ENCODE data around the gene GJB2.
A peak's percentile ranks its signal among the peaks of the same experiment; 100 is the strongest.

GJB2 gene

GRCh38 chr13:20192836-20193161, at the start of gene GJB2:
Gene GJB2, minus strand, starts transcription at chr13:20192938. Its CDS starts 3,357 bp downstream, at chr13:20189581.
- no peak within 1 kb of the TSS for H3K27ac ChIP-seq (ENCODE audit: low read length)
- peaks cover 36% of the 10 kb centered on the region for H3K27me3 ChIP-seq (ENCODE audit: low read depth, low read length)
- peak within 1 kb of the TSS; percentile 57 to 69 for H3K4me3 ChIP-seq (ENCODE audit: low read depth in 1 of 2, low read length in 2 of 2)

DNA sequence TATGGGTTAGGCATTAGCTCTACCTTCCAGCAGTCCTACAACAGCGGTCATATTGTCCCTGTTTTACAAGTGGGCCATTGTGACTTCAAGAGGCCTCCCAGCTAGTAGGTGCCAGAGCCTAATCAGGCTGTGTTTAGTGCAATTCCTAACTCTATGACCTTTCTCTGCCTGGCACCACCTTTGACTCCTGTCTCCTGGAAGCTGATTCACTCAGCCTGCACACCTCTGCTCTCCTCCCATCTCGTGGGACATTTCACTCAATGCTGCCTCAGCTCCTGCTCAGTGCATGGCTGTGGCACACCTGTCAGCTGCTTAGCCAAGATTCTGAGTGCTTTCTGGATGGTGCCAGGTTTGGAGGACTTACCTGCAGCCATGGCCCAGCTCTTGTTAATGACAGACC, 48.9 kb upstream of the GJB2 start:
- Histone ChIP-seq H3K4me3 (ENCODE audit: low read depth in 1 of 2, low read length in 2 of 2) (no peak overlapping the region), H3K4me1 (ENCODE audit: control insufficient read depth in 1 of 2, insufficient read depth in 2 of 2, low read length in 2 of 2) (no peaks in the 10 kb centered on the region), H3K36me3 (ENCODE audit: control insufficient read depth in 1 of 2, insufficient read depth in 2 of 2, low read length in 2 of 2) (no peaks in the 10 kb centered on the region), H3K27me3 (ENCODE audit: low read depth, low read length) (no peaks in the 10 kb centered on the region), H3K9me3 (ENCODE audit: control insufficient read depth in 1 of 2, low read length in 2 of 2) (no peaks in the 10 kb centered on the region), H3K27ac (ENCODE audit: low read length) (no peak overlapping the region)

More at GRCh38 chr13:20192836-20193161, at the start of gene GJB2:
- Histone ChIP-seq H3K4me1 (ENCODE audit: control insufficient read depth in 1 of 2, insufficient read depth in 2 of 2, low read length in 2 of 2) (peaks cover 3 to 27% of the 10 kb centered on the region in 2 donors), H3K36me3 (ENCODE audit: control insufficient read depth in 1 of 2, insufficient read depth in 2 of 2, low read length in 2 of 2) (no peaks in the 10 kb centered on the region), H3K9me3 (ENCODE audit: control insufficient read depth in 1 of 2, low read length in 2 of 2) (no peaks in the 10 kb centered on the region)

DNA sequence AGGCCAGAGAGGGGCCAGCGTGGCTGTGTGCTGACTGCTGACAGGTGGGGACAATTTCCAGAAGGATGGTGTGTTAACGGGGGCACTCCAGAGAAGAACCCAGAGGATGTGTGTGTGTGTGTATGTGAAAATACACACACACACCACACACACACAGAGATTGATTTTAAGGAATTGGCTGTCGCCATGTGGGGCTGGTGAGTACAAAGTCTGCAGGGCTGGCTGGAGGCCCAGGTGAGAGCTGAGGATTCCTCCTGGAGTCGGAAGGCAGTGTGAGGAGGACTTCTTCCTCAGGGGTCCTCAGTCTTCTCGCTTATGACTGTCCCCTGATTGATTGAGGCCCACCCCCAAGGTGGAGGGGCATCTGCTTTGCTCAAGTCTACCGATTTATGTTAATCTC, 47.0 kb upstream of the GJB2 start:
- Histone ChIP-seq H3K27ac (ENCODE audit: low read length) (no peak overlapping the region), H3K27me3 (ENCODE audit: low read depth, low read length) (no peaks in the 10 kb centered on the region), H3K4me3 (ENCODE audit: low read depth in 1 of 2, low read length in 2 of 2) (no peak overlapping the region), H3K36me3 (ENCODE audit: control insufficient read depth in 1 of 2, insufficient read depth in 2 of 2, low read length in 2 of 2) (no peaks in the 10 kb centered on the region), H3K4me1 (ENCODE audit: control insufficient read depth in 1 of 2, insufficient read depth in 2 of 2, low read length in 2 of 2) (no peaks in the 10 kb centered on the region), H3K9me3 (ENCODE audit: control insufficient read depth in 1 of 2, low read length in 2 of 2) (no peaks in the 10 kb centered on the region)

DNA sequence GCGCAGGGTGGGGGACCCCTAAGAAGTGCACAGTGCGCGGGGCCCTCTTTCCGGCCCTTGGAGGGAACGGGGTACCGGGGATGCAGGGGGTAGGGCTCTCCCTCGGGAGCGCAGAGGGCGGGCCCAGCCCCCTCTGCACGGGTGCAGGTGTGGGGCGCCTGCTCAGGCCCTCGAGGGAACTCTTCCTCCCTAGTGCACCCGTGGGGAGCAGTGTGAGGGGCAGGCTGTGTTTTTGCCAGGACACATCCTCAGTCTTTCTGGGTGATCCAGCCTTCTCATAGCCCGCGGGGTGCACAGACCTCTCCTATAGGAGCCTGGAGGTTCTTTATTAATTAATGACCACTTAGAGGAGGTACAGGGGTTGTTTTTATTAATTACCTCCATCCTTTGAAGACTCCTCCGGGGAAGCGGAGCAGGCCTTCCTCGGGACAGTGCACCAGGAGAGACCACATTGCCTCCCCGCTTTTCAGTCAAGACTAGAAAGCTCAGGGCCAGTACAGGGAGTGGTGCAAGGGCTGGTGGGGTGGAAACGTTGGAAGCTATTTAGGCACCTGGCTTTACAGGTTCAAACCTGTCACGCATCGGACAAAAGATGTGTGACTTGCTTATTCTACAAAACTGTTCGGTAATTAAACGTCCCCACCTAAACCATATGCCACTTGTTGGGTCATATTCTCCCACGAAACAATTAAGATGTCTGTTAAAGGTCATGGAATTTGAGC, 40.0 kb upstream of the GJB2 start:
- Histone ChIP-seq H3K27me3 (ENCODE audit: low read depth, low read length) (peaks cover 19% of the 10 kb centered on the region), H3K27ac (ENCODE audit: low read length) (no peak overlapping the region), H3K9me3 (ENCODE audit: control insufficient read depth in 1 of 2, low read length in 2 of 2) (no peaks in the 10 kb centered on the region), H3K36me3 (ENCODE audit: control insufficient read depth in 1 of 2, insufficient read depth in 2 of 2, low read length in 2 of 2) (no peaks in the 10 kb centered on the region), H3K4me1 (ENCODE audit: control insufficient read depth in 1 of 2, insufficient read depth in 2 of 2, low read length in 2 of 2) (peaks cover 0 to 9% of the 10 kb centered on the region in 2 donors), H3K4me3 (ENCODE audit: low read depth in 1 of 2, low read length in 2 of 2) (peak overlapping the region in 1 of 2 donors; percentile 52)

GRCh38 chr13:20231839-20232555, 39.3 kb upstream of the GJB2 start, which contains the start of gene GJB6:
Gene GJB6, minus strand, starts transcription at chr13:20232319. Its CDS starts 8,839 bp downstream, at chr13:20223480.
- Histone ChIP-seq H3K27ac (ENCODE audit: low read length) (no peak within 1 kb of the TSS), H3K27me3 (ENCODE audit: low read depth, low read length) (peaks cover 19% of the 10 kb centered on the region), H3K9me3 (ENCODE audit: control insufficient read depth in 1 of 2, low read length in 2 of 2) (no peaks in the 10 kb centered on the region), H3K4me1 (ENCODE audit: control insufficient read depth in 1 of 2, insufficient read depth in 2 of 2, low read length in 2 of 2) (peaks cover 0 to 9% of the 10 kb centered on the region in 2 donors), H3K4me3 (ENCODE audit: low read depth in 1 of 2, low read length in 2 of 2) (peak within 1 kb of the TSS in 1 of 2 donors; percentile 52), H3K36me3 (ENCODE audit: control insufficient read depth in 1 of 2, insufficient read depth in 2 of 2, low read length in 2 of 2) (no peaks in the 10 kb centered on the region)

DNA sequence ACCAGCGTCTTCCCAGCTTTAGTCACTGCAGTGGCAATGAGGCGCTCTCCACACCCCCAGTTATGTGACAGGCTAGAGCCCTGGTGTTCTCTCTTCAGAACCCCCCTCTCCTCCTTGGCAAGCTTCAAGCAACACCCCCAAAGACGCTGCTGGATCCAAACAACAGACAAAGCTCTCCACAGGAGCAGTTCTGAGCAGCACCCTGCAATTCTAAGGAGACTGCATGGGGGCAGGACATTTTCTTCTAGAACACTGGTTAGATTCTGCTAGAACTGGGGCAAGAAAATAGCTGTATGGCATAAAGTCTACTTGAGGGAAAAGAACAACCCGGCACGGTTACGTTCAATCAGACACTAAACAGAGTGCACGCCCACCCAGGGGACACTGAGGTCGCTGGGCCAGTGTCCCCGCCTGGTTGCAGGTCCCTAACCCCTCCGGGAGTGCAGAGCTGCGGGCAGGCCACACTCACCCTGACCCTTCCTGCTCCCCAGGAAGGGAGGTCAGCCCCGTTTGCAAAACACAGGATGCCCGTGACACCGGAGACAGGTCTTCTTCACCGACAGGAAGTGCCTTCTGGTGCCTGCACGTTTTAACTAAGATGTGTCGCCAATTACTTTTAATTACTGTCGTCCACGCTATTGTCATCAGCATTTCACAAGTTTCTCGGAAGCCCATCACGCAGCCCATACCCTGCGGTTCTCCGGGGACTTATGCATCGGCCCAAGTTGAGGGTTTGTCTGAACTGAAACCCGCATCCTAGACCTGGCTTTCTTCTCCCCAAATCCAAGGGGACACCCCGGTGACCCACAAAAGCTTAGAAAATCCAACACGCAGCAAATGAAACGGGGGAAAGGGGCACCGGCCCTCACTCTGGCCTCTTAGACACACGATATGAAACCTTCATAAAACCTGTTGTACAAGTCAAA, 38.4 kb upstream of the GJB2 start:
- H3K9me3 ChIP-seq (ENCODE audit: control insufficient read depth in 1 of 2, low read length in 2 of 2): no peaks in the 10 kb centered on the region
- peak overlapping the region in 1 of 2 donors; percentile 52 for H3K4me3 ChIP-seq (ENCODE audit: low read depth in 1 of 2, low read length in 2 of 2)
- no peak overlapping the region for H3K27ac ChIP-seq (ENCODE audit: low read length)
- no peaks in the 10 kb centered on the region for H3K36me3 ChIP-seq (ENCODE audit: control insufficient read depth in 1 of 2, insufficient read depth in 2 of 2, low read length in 2 of 2)
- H3K4me1 ChIP-seq (ENCODE audit: control insufficient read depth in 1 of 2, insufficient read depth in 2 of 2, low read length in 2 of 2): peaks cover 0 to 9% of the 10 kb centered on the region in 2 donors
- H3K27me3 ChIP-seq (ENCODE audit: low read depth, low read length): peaks cover 19% of the 10 kb centered on the region

DNA sequence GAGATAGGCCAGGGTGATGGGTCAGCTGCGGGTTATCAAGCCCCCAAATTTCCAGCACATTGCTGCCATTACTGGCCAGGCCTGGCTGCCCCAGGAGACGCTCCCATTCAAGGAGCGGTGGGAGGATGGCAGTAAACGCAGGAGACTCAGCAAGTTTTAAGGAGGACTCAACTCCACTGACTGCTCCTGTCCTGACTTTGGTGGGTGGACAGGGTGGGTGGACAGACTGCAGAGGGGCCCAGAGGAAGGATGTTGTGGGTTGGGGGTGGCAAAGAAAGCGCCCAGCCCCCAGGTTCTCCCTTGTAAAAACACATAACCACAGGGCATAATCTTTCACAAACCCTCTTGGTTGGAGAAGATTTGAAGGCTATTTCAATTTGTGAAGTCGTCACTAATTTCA, 35.0 kb upstream of the GJB2 start:
- Histone ChIP-seq H3K27ac (ENCODE audit: low read length) (no peak overlapping the region), H3K4me3 (ENCODE audit: low read depth in 1 of 2, low read length in 2 of 2) (no peak overlapping the region), H3K9me3 (ENCODE audit: control insufficient read depth in 1 of 2, low read length in 2 of 2) (no peaks in the 10 kb centered on the region), H3K27me3 (ENCODE audit: low read depth, low read length) (peaks cover 16% of the 10 kb centered on the region), H3K36me3 (ENCODE audit: control insufficient read depth in 1 of 2, insufficient read depth in 2 of 2, low read length in 2 of 2) (no peaks in the 10 kb centered on the region), H3K4me1 (ENCODE audit: control insufficient read depth in 1 of 2, insufficient read depth in 2 of 2, low read length in 2 of 2) (peaks cover 0 to 9% of the 10 kb centered on the region in 2 donors)

- H3K9me3 ChIP-seq (ENCODE audit: control insufficient read depth in 1 of 2, low read length in 2 of 2): no peaks in the 10 kb centered on the region
Observed at GRCh38 chr13:20227288-20227687, 34.5 kb upstream of the GJB2 start.

DNA sequence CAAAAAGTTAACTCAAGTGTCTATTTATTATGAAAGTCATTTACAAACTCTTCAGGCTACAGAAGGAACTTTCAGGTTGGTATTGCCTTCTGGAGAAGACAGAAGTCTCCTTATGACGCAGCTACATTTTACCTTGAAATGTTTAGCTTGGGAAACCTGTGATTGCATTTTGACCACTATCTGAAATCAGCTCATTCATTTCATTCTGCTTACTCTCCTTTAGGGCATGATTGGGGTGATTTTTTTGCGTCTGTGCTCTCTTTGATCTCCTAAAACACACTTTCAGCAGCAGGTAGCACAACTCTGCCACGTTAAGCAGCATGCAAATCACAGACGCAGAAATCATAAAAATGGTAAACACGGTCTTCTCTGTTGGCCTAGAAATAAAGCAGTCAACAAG, 29.8 kb upstream of the GJB2 start:
- Histone ChIP-seq H3K36me3 (ENCODE audit: control insufficient read depth in 1 of 2, insufficient read depth in 2 of 2, low read length in 2 of 2) (no peaks in the 10 kb centered on the region), H3K4me3 (ENCODE audit: low read depth in 1 of 2, low read length in 2 of 2) (no peak overlapping the region), H3K27ac (ENCODE audit: low read length) (no peak overlapping the region), H3K27me3 (ENCODE audit: low read depth, low read length) (no peaks in the 10 kb centered on the region), H3K4me1 (ENCODE audit: control insufficient read depth in 1 of 2, insufficient read depth in 2 of 2, low read length in 2 of 2) (no peaks in the 10 kb centered on the region), H3K9me3 (ENCODE audit: control insufficient read depth in 1 of 2, low read length in 2 of 2) (no peaks in the 10 kb centered on the region)

More at GRCh38 chr13:20227288-20227687, 34.5 kb upstream of the GJB2 start:
- no peak overlapping the region for H3K4me3 ChIP-seq (ENCODE audit: low read depth in 1 of 2, low read length in 2 of 2)
- peaks cover 11% of the 10 kb centered on the region for H3K27me3 ChIP-seq (ENCODE audit: low read depth, low read length)
- no peaks in the 10 kb centered on the region for H3K36me3 ChIP-seq (ENCODE audit: control insufficient read depth in 1 of 2, insufficient read depth in 2 of 2, low read length in 2 of 2)
- peaks cover 0 to 5% of the 10 kb centered on the region in 2 donors for H3K4me1 ChIP-seq (ENCODE audit: control insufficient read depth in 1 of 2, insufficient read depth in 2 of 2, low read length in 2 of 2)
- no peak overlapping the region for H3K27ac ChIP-seq (ENCODE audit: low read length)

GRCh38 chr13:20221772-20222171, 29.0 kb upstream of the GJB2 start:
- no peaks in the 10 kb centered on the region for H3K4me1 ChIP-seq (ENCODE audit: control insufficient read depth in 1 of 2, insufficient read depth in 2 of 2, low read length in 2 of 2)
- no peak overlapping the region for H3K4me3 ChIP-seq (ENCODE audit: low read depth in 1 of 2, low read length in 2 of 2)
- no peaks in the 10 kb centered on the region for H3K9me3 ChIP-seq (ENCODE audit: control insufficient read depth in 1 of 2, low read length in 2 of 2)
- H3K27me3 ChIP-seq (ENCODE audit: low read depth, low read length): no peaks in the 10 kb centered on the region
- H3K36me3 ChIP-seq (ENCODE audit: control insufficient read depth in 1 of 2, insufficient read depth in 2 of 2, low read length in 2 of 2): no peaks in the 10 kb centered on the region
- H3K27ac ChIP-seq (ENCODE audit: low read length): no peak overlapping the region

DNA sequence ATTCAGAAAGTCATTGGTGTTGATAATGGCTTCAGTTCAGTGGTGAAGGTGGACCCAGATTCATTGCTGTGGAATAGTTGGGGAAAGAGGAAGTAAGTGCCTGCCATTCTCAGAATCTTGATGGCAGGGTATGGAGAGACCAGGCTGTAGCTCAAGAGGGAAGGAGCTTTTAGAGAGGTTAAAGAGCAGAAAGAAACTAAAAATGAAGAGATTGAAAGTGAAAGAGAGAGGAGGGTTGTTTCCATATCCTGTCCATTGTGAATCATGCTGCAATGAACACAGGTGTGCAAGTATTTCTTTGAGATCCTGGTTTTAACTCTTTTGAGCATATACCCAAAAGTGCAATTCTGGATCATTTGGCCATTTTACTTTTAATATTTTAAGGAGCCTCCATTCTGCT, 26.8 kb upstream of the GJB2 start:
- Histone ChIP-seq H3K4me1 (ENCODE audit: control insufficient read depth in 1 of 2, insufficient read depth in 2 of 2, low read length in 2 of 2) (no peaks in the 10 kb centered on the region), H3K27me3 (ENCODE audit: low read depth, low read length) (no peaks in the 10 kb centered on the region), H3K9me3 (ENCODE audit: control insufficient read depth in 1 of 2, low read length in 2 of 2) (peaks cover 0 to under 1% of the 10 kb centered on the region in 2 donors), H3K36me3 (ENCODE audit: control insufficient read depth in 1 of 2, insufficient read depth in 2 of 2, low read length in 2 of 2) (no peaks in the 10 kb centered on the region), H3K4me3 (ENCODE audit: low read depth in 1 of 2, low read length in 2 of 2) (no peak overlapping the region), H3K27ac (ENCODE audit: low read length) (no peak overlapping the region)

Data from muscle layer of duodenum (tissue), 2 donors.